H9 (cell line): Measurements from ENCODE around the gene THSD7A. TPM values are rescaled to one million over a fixed set of nuclear protein-coding genes. Genes with fewer than 3 reads are reported as not detected.

ENCODE experiments used
- DNase-seq: peaks from one replicate; pipeline ENCODE4 v3.0.0-alpha.2; 2017
- H2AFZ ChIP-seq: one replicate; pipeline ENCODE4 v1.6.1; 2013; ENCODE audit warnings: mild to moderate bottlenecking, low read length, control low read depth, moderate library complexity
- H2AK5ac ChIP-seq: 2 replicates; pipeline ENCODE4 v1.6.1; 2013; ENCODE audit warnings: low read length, control low read depth, mixed read lengths; ENCODE audit not compliant: insufficient read length
- H2BK120ac ChIP-seq: one replicate; pipeline ENCODE4 v1.6.1; 2013; ENCODE audit warnings: low read depth, mild to moderate bottlenecking, low read length, control low read depth, inconsistent platforms; ENCODE audit not compliant: poor library complexity, severe bottlenecking
- H2BK12ac ChIP-seq: 2 replicates; pipeline ENCODE4 v1.6.1; 2013; ENCODE audit warnings: low read length, control low read depth, mixed read lengths, low read depth; ENCODE audit not compliant: insufficient read length
- H2BK15ac ChIP-seq: 2 replicates; pipeline ENCODE4 v1.6.1; 2013; ENCODE audit warnings: low read depth, low read length, control low read depth
- H2BK20ac ChIP-seq: one replicate; pipeline ENCODE4 v1.6.1; 2013; ENCODE audit warnings: low read depth, mild to moderate bottlenecking, low read length, control low read depth, inconsistent platforms; ENCODE audit not compliant: poor library complexity, severe bottlenecking
- H2BK5ac ChIP-seq: 2 replicates; pipeline ENCODE4 v1.6.1; 2013; ENCODE audit warnings: low read length, control low read depth, mixed read lengths; ENCODE audit not compliant: insufficient read length
- H3K14ac ChIP-seq: 2 replicates; pipeline ENCODE4 v1.6.1; 2013; ENCODE audit warnings: low read length, control low read depth; ENCODE audit not compliant: insufficient read depth
- H3K18ac ChIP-seq: 2 replicates; pipeline ENCODE4 v1.6.1; 2013; ENCODE audit warnings: low read depth, mild to moderate bottlenecking, mixed read lengths, low read length, control low read depth; ENCODE audit not compliant: insufficient read length
- H3K23ac ChIP-seq: 2 replicates; pipeline ENCODE4 v1.6.1; 2013; ENCODE audit warnings: low read length, control low read depth, mixed read lengths, low read depth; ENCODE audit not compliant: insufficient read length
- H3K23me2 ChIP-seq: 2 replicates; pipeline ENCODE4 v1.6.1; 2013; ENCODE audit warnings: low read depth, mild to moderate bottlenecking, mixed read lengths, low read length, control low read depth; ENCODE audit not compliant: insufficient read length, poor library complexity, severe bottlenecking
- H3K27ac ChIP-seq: 2 replicates; pipeline ENCODE4 v1.5.1; 2013; ENCODE audit warnings: low read length, control low read depth, mixed read lengths, low read depth; ENCODE audit not compliant: insufficient read length
- H3K27me3 ChIP-seq: 2 replicates; pipeline ENCODE4 v1.6.1; 2013; ENCODE audit warnings: low read length, control low read depth, inconsistent platforms; ENCODE audit not compliant: insufficient read depth
- H3K4ac ChIP-seq: 2 replicates; pipeline ENCODE4 v1.6.1; 2013; ENCODE audit warnings: low read depth, mild to moderate bottlenecking, control low read depth, inconsistent platforms, low read length, moderate library complexity
- H3K4me1 ChIP-seq: 2 replicates; pipeline ENCODE4 v1.6.1; 2013; ENCODE audit warnings: low read length, control low read depth, inconsistent platforms; ENCODE audit not compliant: insufficient read depth
- H3K4me2 ChIP-seq: 2 replicates; pipeline ENCODE4 v1.6.1; 2013; ENCODE audit warnings: low read length, control low read depth, mixed read lengths; ENCODE audit not compliant: insufficient read length, insufficient read depth
- H3K56ac ChIP-seq: 2 replicates; pipeline ENCODE4 v1.6.1; 2013; ENCODE audit warnings: low read depth, mild to moderate bottlenecking, mixed read lengths, low read length, control low read depth; ENCODE audit not compliant: insufficient read length
- H3K79me1 ChIP-seq: 2 replicates; pipeline ENCODE4 v1.6.1; 2013; ENCODE audit warnings: low read depth, mild to moderate bottlenecking, moderate library complexity, low read length, control low read depth, inconsistent platforms; ENCODE audit not compliant: insufficient read depth, poor library complexity, severe bottlenecking
- H3K79me2 ChIP-seq: 2 replicates; pipeline ENCODE4 v1.6.1; 2013; ENCODE audit warnings: low read length, control low read depth, inconsistent platforms; ENCODE audit not compliant: insufficient read depth
- H3K9ac ChIP-seq: 2 replicates; pipeline ENCODE4 v1.6.1; 2013; ENCODE audit warnings: low read length, control low read depth, mixed read lengths; ENCODE audit not compliant: insufficient read length; ENCODE audit errors: extremely low read depth
- H3K9me3 ChIP-seq: one replicate; pipeline ENCODE4 v1.6.1; 2013; ENCODE audit warnings: low read depth, low read length, inconsistent platforms; ENCODE audit not compliant: control insufficient read depth
- H3T11ph ChIP-seq: one replicate; pipeline ENCODE4 v1.6.1; 2013; ENCODE audit warnings: mild to moderate bottlenecking, low read length, control low read depth, inconsistent platforms
- H4K20me1 ChIP-seq: one replicate; pipeline ENCODE4 v1.6.1; 2013; ENCODE audit not compliant: control insufficient read depth, insufficient read length, insufficient read depth
- H4K5ac ChIP-seq: 2 replicates; pipeline ENCODE4 v1.6.1; 2013; ENCODE audit warnings: low read depth, mild to moderate bottlenecking, mixed read lengths, low read length, control low read depth; ENCODE audit not compliant: insufficient read length
- H4K8ac ChIP-seq: replicated peaks from 2 replicates; pipeline ENCODE4 v1.6.1; 2013; ENCODE audit warnings: low read length, control low read depth, mixed read lengths, low read depth; ENCODE audit not compliant: insufficient read length
- H4K91ac ChIP-seq: 2 replicates; pipeline ENCODE4 v1.6.1; 2013; ENCODE audit warnings: low read depth, mild to moderate bottlenecking, moderate library complexity, mixed read lengths, low read length, control low read depth; ENCODE audit not compliant: insufficient read length
- H3K27ac Mint-ChIP-seq, 3 experiments: 2 replicates in 2 of 3; 3 replicates in 1 of 3; pipeline ENCODE4 v1.8.0; 2020 to 2021; ENCODE audit warnings: mixed read lengths in 3 of 3, mild to moderate bottlenecking in 1 of 3, moderate library complexity in 1 of 3
- H3K27me3 Mint-ChIP-seq: 2 replicates; pipeline ENCODE4 v1.8.0; 2021; ENCODE audit warnings: low read depth, mild to moderate bottlenecking, moderate library complexity, mixed read lengths
- H3K36me3 Mint-ChIP-seq, 3 experiments: 2 replicates in 2 of 3; 3 replicates in 1 of 3; pipeline ENCODE4 v1.8.0; 2020 to 2021; ENCODE audit warnings: low read depth in 3 of 3, mixed read lengths in 3 of 3; ENCODE audit not compliant: insufficient read depth in 1 of 3
- H3K4me1 Mint-ChIP-seq, 2 experiments: 2 replicates each; pipeline ENCODE4 v1.8.0; 2020; ENCODE audit warnings: mixed read lengths in 2 of 2
- H3K4me3 Mint-ChIP-seq, 2 experiments: 2 replicates in 1 of 2; 3 replicates in 1 of 2; pipeline ENCODE4 v1.8.0; 2020 to 2021; ENCODE audit warnings: mild to moderate bottlenecking in 2 of 2, mixed read lengths in 2 of 2, moderate library complexity in 1 of 2
- H3K9me3 Mint-ChIP-seq, 2 experiments: 2 replicates in 1 of 2; 3 replicates in 1 of 2; pipeline ENCODE4 v1.8.0; 2020; ENCODE audit warnings: mild to moderate bottlenecking in 2 of 2, mixed read lengths in 2 of 2, moderate library complexity in 1 of 2
- CTCF ChIP-seq: fragments of 200-600 bp; sonication (generic); conservative IDR thresholded peaks from 3 replicates; pipeline ENCODE4 v1.8.0; 2021; ENCODE audit warnings: antibody characterized with exemption, mild to moderate bottlenecking
- WGBS: extraction: QIAGEN DNeasy Blood & Tissue Kit; methylation state at CpG from one replicate; pipeline ENCODE4 v1.1.7; 2013; ENCODE audit warnings: missing lambda C conversion rate, low lambda C conversion rate, mixed read lengths; ENCODE audit not compliant: insufficient read length; ENCODE audit errors: extremely low coverage; 5-methylcytosine and 5-hydroxymethylcytosine counted together
- total RNA-seq: library from RNA; stranded (reverse); gene quantifications from 2 replicates; pipeline ENCODE4 v1.2.1, GENCODE V29; 2021

Gene THSD7A
- total RNA-seq, 1 experiment from 2014 or later = 0.42 TPM

- H3K9ac ChIP-seq = no peak overlapping the region
- no peak for TF ChIP-seq CTCF
- no peak overlapping the region for H4K5ac ChIP-seq
- no peak overlapping the region for H3K27ac ChIP-seq
- H3K23me2 ChIP-seq = no peaks in the 10 kb centered on the region
- Mint-ChIP-seq H3K4me1 (no peaks in the 10 kb centered on the region), H3K27ac (no peak overlapping the region), H3K4me3 (no peak overlapping the region), H3K27me3 (no peaks in the 10 kb centered on the region), H3K9me3 (no peaks in the 10 kb centered on the region), H3K36me3 (no peaks in the 10 kb centered on the region)
- no peak overlapping the region for H2AK5ac ChIP-seq
- no peaks in the 10 kb centered on the region for H3K79me1 ChIP-seq
- no peak for DNase-seq
- H3K18ac ChIP-seq = no peak overlapping the region
- no peak overlapping the region for H3K4ac ChIP-seq
- H2BK120ac ChIP-seq = no peak overlapping the region
- no peaks in the 10 kb centered on the region for H3K27me3 ChIP-seq
- no peaks in the 10 kb centered on the region for H3K4me1 ChIP-seq
- no peak overlapping the region for H3K23ac ChIP-seq
- H4K8ac ChIP-seq = no peak overlapping the region
- H2BK20ac ChIP-seq = no peak overlapping the region
- H3K9me3 ChIP-seq = no peaks in the 10 kb centered on the region
- H4K20me1 ChIP-seq = no peaks in the 10 kb centered on the region
- H2AFZ ChIP-seq = no peak overlapping the region
- H2BK12ac ChIP-seq = no peak overlapping the region
- H3K79me2 ChIP-seq = no peaks in the 10 kb centered on the region
- no peak overlapping the region for H4K91ac ChIP-seq
- H2BK15ac ChIP-seq = no peak overlapping the region
- H3K14ac ChIP-seq = no peak overlapping the region
- no peak overlapping the region for H3T11ph ChIP-seq
- WGBS = no CpG with 5 or more reads among the region's 3 CpGs
- H3K4me2 ChIP-seq = no peak overlapping the region
- H2BK5ac ChIP-seq = no peak overlapping the region
- no peak overlapping the region for H3K56ac ChIP-seq
These were observed 374.6 kb downstream of the THSD7A start for GRCh38 chr7:11457419-11457818.
